ENCODE results near the gene CHRD.

CHRD gene

DNA sequence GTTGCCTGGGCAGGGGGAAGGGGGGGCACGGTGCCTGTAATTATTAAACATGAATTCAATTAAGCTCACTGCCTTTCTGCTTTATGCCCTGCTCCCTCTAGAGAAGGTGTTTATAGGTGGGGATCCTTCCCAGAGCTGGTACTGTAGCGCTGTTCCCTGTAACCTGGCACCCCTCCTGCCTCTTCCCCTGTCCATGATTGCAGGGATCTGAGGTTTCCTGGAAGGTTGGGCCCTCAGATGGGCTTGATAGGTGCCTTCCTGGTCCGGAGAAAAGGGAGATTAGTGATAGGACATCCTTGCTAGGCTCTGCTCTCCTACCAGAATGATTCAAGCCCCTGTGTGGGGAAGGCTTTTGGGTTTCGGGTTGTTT lies 44.6 kb upstream of the CHRD start:
- CTCF ChIA-PET = interaction anchor here (1.0 kb wide), 2 partner anchors 10 to 208 kb away, joined by 3 read pairs; no protein-coding TSS in a partner anchor
- 0 out of 2 replicates have a peak overlapping the region, but pooled peaks have one; percentile 72 for H3K4me3 ChIP-seq (ENCODE audit: low read depth, low read length)
- no peak for DNase-seq (ENCODE audit: low read depth, low spot score)

DNA sequence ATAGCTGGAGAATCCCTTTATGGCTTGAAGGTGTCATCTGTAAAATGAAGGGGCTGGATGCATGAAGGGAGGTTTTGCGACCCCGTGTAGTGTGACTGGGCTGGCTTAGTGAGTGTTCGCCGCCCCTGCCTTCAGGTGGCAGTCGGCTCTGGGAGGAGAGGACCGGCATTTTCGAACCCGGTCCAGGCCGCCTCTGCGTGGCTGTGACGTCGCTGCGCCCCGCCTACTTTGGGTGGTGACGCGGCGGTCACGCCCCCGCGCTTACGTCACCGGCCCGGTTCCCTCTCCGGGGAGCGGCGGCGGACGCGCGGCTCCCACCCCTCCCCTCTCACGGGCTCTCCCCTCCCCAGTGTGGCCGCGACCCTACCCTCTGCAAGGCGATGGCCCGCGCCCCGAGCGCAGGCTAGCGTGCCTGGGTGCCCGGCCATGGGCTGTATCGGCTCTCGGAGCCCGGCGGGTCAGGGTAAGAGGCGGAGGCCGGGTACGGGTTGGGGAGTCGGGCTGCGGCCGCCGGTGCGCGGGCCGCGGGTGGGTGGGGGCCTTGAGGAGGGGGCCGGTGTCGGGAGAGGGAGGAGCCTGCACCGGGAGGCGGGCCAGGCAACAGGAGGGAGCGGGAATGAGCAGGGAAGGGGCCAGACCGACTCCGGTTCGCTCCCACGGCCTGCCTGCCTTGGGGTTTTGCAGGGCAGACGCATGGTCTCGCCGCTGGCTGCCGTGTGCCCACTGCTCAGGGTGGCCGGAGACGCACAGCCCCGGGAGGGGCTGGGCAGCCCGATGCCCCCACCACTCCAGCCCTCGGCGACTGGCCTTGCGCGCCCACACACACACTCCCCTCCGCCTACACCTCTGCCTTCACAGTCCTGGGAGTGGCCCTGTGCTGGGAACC lies 44.0 kb upstream of the CHRD start:
- ChIA-PET POLR2A (interaction anchor here (1.4 to 1.5 kb wide), 2 partner anchors 12 to 15 kb away, joined by 3 to 5 read pairs; no protein-coding TSS in a partner anchor), CTCF (interaction anchor here (1.0 kb wide), 2 partner anchors 10 to 208 kb away, joined by 3 read pairs; no protein-coding TSS in a partner anchor)
- peak overlapping the region; percentile 72 for H3K4me3 ChIP-seq (ENCODE audit: low read depth, low read length)
- no peak for DNase-seq (ENCODE audit: low read depth, low spot score)
- TF ChIP-seq, protein P1, sequence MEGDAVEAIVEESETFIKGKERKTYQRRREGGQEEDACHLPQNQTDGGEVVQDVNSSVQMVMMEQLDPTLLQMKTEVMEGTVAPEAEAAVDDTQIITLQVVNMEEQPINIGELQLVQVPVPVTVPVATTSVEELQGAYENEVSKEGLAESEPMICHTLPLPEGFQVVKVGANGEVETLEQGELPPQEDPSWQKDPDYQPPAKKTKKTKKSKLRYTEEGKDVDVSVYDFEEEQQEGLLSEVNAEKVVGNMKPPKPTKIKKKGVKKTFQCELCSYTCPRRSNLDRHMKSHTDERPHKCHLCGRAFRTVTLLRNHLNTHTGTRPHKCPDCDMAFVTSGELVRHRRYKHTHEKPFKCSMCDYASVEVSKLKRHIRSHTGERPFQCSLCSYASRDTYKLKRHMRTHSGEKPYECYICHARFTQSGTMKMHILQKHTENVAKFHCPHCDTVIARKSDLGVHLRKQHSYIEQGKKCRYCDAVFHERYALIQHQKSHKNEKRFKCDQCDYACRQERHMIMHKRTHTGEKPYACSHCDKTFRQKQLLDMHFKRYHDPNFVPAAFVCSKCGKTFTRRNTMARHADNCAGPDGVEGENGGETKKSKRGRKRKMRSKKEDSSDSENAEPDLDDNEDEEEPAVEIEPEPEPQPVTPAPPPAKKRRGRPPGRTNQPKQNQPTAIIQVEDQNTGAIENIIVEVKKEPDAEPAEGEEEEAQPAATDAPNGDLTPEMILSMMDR (IDR thresholded peaks at IDR 0.05; ENCODE audit: insufficient read depth, low read length, missing control alignments) = no peak

More for the DNA sequence above, 44.6 kb upstream of the CHRD start:
- POLR2A ChIA-PET = interaction anchor here (1.4 kb wide), 1 partner anchor 11 kb away, joined by 3 read pairs; no protein-coding TSS in a partner anchor
- TF ChIP-seq, protein P1 (IDR thresholded peaks at IDR 0.05; ENCODE audit: insufficient read depth, low read length, missing control alignments) = no peak

DNA sequence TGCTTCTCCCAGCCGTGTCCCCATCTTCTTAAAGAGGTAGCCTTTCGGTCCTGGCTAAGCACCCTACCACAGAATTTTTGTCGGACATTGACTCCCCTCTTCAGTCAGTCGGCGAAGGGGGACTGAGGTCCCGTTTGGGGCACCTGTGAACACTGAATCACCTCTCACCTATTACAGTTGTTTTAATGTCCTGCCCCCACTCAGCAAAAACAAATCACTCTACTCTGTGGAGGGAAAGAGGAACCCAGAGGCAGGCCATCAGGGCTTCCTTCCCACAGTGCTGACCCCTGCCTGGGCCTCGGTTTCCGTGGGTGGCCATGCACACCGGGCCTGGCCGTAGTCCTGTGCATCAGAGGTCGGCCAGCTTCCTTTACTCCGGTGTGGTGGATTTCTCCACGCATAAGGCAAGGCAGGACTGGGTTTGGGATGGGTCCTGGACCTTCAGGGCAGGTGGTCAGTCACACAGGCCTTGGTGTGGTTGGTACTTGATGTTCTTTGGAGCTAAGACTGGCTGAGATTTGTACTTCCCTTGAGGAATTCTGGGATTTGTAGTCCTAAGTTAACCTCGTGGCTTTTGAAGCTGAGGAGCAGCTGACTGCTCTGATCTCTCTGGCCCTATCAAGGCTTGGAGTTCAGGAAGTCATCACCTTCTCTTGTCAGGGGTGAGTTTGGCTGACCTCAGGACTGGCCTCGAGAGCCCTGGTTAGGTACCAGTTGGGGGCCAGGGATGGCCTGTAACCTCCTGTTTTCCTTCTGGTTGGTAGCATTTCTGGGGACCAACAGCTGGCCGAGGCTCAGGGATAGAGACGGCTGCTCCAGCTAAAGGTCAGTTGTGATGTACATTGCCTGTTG lies 43.1 kb upstream of the CHRD start:
- no peak for DNase-seq (ENCODE audit: low read depth, low spot score)
- peak overlapping the region; percentile 72 for H3K4me3 ChIP-seq (ENCODE audit: low read depth, low read length)
- POLR2A ChIA-PET = interaction anchor here (0.6 to 1.5 kb wide), 6 partner anchors 10 to 37 kb away, joined by 3 to 5 read pairs (median 4); no protein-coding TSS in a partner anchor
- TF ChIP-seq, protein P1 (IDR thresholded peaks at IDR 0.05; ENCODE audit: insufficient read depth, low read length, missing control alignments) = no peak
- CTCF ChIA-PET = interaction anchor here (0.6 to 4.2 kb wide), 8 partner anchors 9 to 432 kb away, joined by 3 to 32 read pairs (median 5); partner anchors contain the start of genes CLCN2, EEF1AKMT4 and POLR2H

DNA sequence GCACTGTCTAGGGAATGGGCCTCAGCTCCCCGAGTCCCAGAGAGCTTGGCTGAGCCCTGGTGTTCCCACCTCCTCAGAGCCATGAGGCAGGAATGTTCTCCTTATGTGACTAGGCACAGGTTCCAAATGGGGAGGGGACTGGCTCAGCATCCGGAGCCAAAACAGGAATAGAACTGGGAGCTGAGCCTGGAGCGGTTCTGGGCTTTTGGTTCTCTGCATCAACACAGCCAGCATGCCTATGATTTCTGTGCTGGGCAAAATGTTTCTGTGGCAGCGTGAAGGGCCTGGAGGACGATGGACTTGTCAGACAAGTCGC lies 42.5 kb upstream of the CHRD start, which contains the start of gene FAM131A:
FAM131A (plus strand) TSS at position 202 of the 316 bp plus-strand sequence; CDS start at position 233, 31 bp downstream.
- TF ChIP-seq, protein P1 (IDR thresholded peaks at IDR 0.05; ENCODE audit: insufficient read depth, low read length, missing control alignments) = no peak
- no peak for DNase-seq (ENCODE audit: low read depth, low spot score)
- peak within 1 kb of the TSS; percentile 72 for H3K4me3 ChIP-seq (ENCODE audit: low read depth, low read length)
- CTCF ChIA-PET = interaction anchor here (0.6 to 4.2 kb wide), 8 partner anchors 9 to 432 kb away, joined by 3 to 32 read pairs (median 5); partner anchors contain the start of genes CLCN2, EEF1AKMT4 and POLR2H
- POLR2A ChIA-PET = interaction anchor here (0.6 to 1.5 kb wide), 4 partner anchors 10 to 38 kb away, joined by 3 to 5 read pairs (median 4); no protein-coding TSS in a partner anchor

DNA sequence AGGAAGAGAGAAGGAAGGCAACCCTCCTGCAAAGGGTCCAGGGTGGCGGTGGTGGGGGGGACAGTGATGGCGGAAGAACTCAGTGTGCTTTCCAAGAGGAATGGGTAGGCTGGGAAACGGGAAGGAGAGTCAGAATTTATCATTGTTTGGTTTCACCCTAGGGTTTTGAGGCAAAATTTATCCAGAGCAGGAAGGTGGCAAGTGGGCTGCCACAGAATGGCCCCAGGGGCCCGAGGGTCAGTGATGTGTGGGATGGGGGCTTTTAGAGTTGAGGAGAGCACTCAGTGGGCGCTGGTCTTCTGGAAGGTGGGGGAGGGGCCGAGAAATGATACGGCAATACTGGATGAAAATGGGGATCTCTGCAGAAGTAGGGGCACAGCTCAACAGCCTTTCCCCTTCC lies 41.9 kb upstream of the CHRD start:
- DNase-seq (ENCODE audit: low read depth, low spot score) = no peak
- CTCF ChIA-PET = interaction anchor here (1.3 to 4.2 kb wide), 8 partner anchors 8 to 203 kb away, joined by 3 to 32 read pairs (median 6); partner anchors contain the start of genes CLCN2, EEF1AKMT4 and POLR2H
- POLR2A ChIA-PET = no interaction called here
- no peak overlapping the region for H3K4me3 ChIP-seq (ENCODE audit: low read depth, low read length)
- TF ChIP-seq, protein P1 (IDR thresholded peaks at IDR 0.05; ENCODE audit: insufficient read depth, low read length, missing control alignments) = no peak

All from AG04449 (cell line).